GM21526 (cell line): ENCODE results near the gene SMTNL2.
"Not testable (repeated sequence)": the region's sequence is repeated elsewhere in the genome, so short reads cannot be mapped to it uniquely, and the experiment has no call there.

ENCODE experiments used
- ATAC-seq: cut with Tn5 transposase; IDR thresholded peaks from one replicate; pipeline ENCODE4 v1.9.1; 2021; ENCODE audit warnings: moderate library complexity; ENCODE audit not compliant: unreplicated experiment, low FRiP score

SMTNL2 gene

GRCh38 chr17:4626734-4627256 is 42.5 kb downstream of the SMTNL2 start:
- ATAC-seq, result no peak

- no peak for ATAC-seq
Measured at GRCh38 chr17:4631431-4631830, 47.1 kb downstream of the SMTNL2 start.

GRCh38 chr17:4631836-4632580 is 47.7 kb downstream of the SMTNL2 start:
- no peak for ATAC-seq

GRCh38 chr17:4632581-4632920 is 48.2 kb downstream of the SMTNL2 start:
- no peak for ATAC-seq

DNA sequence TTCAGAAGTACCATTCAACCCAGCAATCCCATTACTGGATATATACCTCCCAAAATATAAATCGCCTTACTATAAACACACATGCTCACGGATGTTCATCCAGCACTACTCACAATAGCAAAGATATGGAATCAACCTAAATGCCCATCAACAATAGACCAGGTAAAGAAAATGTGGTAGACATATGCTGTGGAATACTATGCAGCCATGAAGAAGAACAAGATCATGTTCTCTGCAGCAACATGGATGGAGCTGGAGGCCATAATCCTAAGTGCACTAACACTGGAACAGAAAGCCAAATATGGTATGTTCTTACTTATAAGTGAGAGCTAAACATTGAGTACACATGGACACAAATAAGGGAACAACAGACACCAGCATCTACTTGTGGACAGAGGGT is 49.3 kb downstream of the SMTNL2 start:
- no peak for ATAC-seq

DNA sequence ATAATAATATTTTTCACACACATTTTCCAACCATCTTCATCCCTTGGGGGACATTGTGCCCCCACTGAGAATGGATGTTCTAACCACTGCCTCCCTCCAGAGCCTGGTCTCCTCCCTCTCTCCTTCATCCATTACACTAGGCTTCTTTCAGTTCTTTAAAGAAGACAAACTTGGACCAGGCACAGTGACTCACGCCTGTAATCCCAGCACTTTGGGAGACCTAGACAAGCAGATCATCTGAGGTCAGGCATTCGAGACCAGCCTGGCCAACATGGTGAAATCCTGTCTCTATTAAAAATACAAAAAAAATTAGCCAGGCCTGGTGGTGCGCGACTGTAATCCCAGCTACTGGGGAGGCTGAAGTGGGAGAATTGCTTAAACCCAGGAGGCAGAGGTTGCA is 50.6 kb downstream of the SMTNL2 start:
- ATAC-seq, result no peak

- peak; percentile 57 for ATAC-seq
Measured at GRCh38 chr17:4635823-4636375, 51.6 kb downstream of the SMTNL2 start.

GRCh38 chr17:4636474-4637100 is 52.3 kb downstream of the SMTNL2 start:
- ATAC-seq, result no peak

- ATAC-seq, result not testable (repeated sequence)
Measured at GRCh38 chr17:4638766-4639165, 54.4 kb downstream of the SMTNL2 start.

GRCh38 chr17:4639301-4640059 is 55.2 kb downstream of the SMTNL2 start:
- not testable (repeated sequence) for ATAC-seq

GRCh38 chr17:4640569-4641188 is 56.4 kb downstream of the SMTNL2 start:
- ATAC-seq, result not testable (repeated sequence)

DNA sequence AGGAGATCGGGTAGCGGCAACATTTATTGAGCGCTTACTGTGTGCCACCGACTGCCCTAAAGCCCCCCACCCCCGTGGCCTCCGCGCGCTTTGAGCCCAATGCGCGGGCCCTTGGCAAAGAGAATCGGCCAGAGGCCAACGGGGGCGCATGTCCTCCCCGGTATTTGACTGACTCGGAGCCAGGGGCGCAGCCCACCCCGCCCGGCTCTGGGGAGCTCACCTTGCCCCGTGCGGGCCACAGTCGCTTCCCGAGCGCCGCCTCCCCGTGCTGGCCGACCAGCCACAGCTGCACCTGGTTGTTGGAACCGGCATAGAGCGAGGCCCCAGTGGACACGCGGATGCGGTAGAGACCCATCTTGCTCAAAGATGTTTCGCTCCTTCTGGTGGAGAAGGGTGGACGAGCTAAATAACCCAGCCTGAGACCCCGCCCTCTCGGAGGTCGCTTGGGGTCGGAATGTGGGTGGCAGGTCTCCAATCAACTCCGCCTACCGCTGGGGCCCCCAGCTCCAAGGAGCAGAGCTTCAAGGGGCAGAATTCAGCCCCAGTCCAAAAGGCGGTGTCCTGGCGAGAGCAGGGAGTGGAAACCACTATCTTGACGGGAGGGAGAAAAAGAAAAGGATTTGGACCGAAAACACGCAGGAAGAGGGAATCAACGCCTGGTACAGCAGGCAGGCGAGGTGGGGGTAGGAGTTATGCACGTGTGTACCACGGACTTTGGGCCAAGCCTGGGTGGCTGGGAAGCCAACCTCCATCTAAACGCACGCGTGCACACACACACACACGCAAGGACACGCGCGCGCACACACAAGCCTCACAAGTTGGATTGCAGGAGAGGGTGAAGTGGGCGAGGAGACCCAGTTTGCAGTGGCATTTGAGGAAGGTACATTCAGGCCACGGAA is 57.2 kb downstream of the SMTNL2 start, which contains the start of gene ALOX15:
ALOX15 (minus strand) TSS at position 382 of the 899 bp plus-strand sequence; CDS start at position 355, 27 bp downstream.
- ATAC-seq, result no peak

DNA sequence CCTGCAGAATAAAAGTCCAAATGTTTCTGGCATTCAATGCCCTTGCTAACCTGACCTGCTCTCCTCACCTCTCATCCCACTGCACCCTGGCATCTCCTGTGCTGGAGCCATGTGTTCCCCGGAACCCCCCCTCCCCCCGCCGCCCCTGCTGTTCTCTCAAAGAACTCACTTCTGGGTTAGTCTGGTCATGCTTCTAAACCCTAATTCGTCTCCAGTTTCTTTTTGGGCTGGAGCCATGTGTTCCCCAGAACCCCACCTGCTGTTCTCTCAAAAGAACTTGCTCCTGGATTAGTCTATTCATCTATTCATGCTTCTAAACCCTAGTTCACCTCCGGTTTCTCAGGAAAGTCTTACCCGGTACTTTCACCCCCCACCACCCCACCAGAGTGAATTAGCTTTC is 58.0 kb downstream of the SMTNL2 start:
- no peak for ATAC-seq

GRCh38 chr17:4643676-4644075 is 59.3 kb downstream of the SMTNL2 start:
- ATAC-seq, result no peak

DNA sequence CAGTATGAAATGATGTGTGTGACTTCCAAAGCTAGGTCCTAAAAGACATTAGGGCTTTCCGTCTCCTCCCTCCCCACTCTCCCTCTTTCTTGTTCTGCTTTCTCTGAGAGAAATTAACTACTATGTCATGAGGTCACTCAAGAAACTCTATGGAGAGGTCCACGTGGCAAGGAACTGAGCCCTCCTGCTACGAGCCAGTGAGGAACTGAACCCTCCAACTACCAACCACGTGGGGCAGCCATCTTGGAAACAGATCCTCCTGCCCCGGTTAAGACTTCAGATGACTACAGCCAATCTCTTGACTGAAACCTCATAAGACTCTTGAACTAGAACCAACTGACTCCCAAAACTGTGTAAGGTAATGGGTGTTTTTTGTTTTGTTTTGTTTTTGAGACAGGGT is 61.3 kb downstream of the SMTNL2 start:
- ATAC-seq, result no peak

GRCh38 chr17:4648741-4649140 is 64.4 kb downstream of the SMTNL2 start:
- ATAC-seq, result no peak

GRCh38 chr17:4652997-4653396 is 68.7 kb downstream of the SMTNL2 start:
- no peak for ATAC-seq

DNA sequence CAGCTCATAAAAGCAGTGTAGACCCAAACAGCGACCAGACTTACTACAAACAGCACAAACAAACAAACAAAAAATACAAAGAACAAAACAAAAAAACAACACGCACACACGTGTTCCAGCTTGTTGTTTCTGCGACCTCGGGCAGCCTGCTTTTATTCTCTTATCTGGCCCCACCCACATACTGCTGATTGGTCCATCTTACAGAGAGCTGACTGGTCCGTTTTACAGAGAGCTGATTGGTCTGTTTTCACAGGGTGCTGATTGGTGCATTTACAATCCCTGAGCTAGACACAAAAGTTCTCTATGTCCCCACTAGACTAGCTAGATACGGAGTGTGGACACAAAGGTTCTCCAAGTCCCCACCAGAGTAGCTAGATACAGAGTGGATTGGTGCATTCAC is 71.6 kb downstream of the SMTNL2 start:
- ATAC-seq, result not testable (repeated sequence)

DNA sequence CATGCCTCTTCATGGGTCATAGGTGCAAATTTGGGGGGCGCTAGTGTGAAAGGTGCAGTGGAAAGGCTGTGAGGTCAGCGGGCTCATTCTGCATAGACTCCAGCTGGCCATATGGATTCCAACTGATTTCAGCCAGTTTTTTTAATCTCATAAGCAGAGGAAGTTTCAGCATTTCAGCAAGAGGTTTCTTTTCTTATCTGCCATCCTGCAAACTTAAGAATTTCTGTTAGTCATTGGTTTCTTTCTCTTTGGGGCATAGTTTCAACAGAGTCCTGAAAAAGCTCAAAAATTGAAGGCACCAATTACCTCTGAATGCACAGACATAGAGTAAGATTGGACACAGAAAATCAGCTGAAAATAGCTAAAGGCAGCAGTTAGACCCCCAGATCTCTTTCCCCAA is 73.3 kb downstream of the SMTNL2 start:
- ATAC-seq, result no peak
